Neural crest cell (in vitro differentiated cells): ENCODE results near the gene TYRO3. TPM values are rescaled to one million over a fixed set of nuclear protein-coding genes. Genes with fewer than 3 reads are reported as not detected.

Experiments
- DNase-seq: peaks from one replicate; pipeline ENCODE4 v3.0.0; 2021; ENCODE audit warnings: low read depth, mixed read lengths, low spot score
- H3K27ac Mint-ChIP-seq: one replicate; pipeline ENCODE4 v1.8.0; 2021; ENCODE audit warnings: mild to moderate bottlenecking, mixed read lengths; ENCODE audit not compliant: unreplicated experiment
- H3K27me3 Mint-ChIP-seq: 2 replicates; pipeline ENCODE4 v1.8.0; 2021; ENCODE audit warnings: low read depth, mild to moderate bottlenecking, mixed read lengths
- H3K36me3 Mint-ChIP-seq: 2 replicates; pipeline ENCODE4 v1.8.0; 2021; ENCODE audit warnings: low read depth, mild to moderate bottlenecking, mixed read lengths
- H3K4me1 Mint-ChIP-seq: 2 replicates; pipeline ENCODE4 v1.8.0; 2021; ENCODE audit warnings: mixed read lengths
- H3K4me3 Mint-ChIP-seq: one replicate; pipeline ENCODE4 v1.8.0; 2021; ENCODE audit warnings: mild to moderate bottlenecking, mixed read lengths
- H3K9me3 Mint-ChIP-seq: 2 replicates; pipeline ENCODE4 v1.8.0; 2021; ENCODE audit warnings: mixed read lengths
- CTCF ChIP-seq: fragments of 200-600 bp; sonication (generic); conservative IDR thresholded peaks from 2 replicates; pipeline ENCODE4 v1.5.0; 2021; ENCODE audit warnings: antibody characterized with exemption, mild to moderate bottlenecking
- total RNA-seq: library from RNA; stranded (reverse); gene quantifications from 2 replicates; pipeline ENCODE4 v1.2.1, GENCODE V29; 2021

TYRO3 gene
- total RNA-seq, 1 donor from 2014 or later = 71.7 TPM

GRCh38 chr15:41554915-41555314, 4.1 kb upstream of the TYRO3 start:
- no peak for TF ChIP-seq CTCF
- Mint-ChIP-seq H3K36me3 (no peaks in the 10 kb centered on the region), H3K27ac (no peak overlapping the region), H3K27me3 (peaks cover 8% of the 10 kb centered on the region), H3K4me3 (peak overlapping the region; percentile 7), H3K4me1 (peaks cover 15% of the 10 kb centered on the region), H3K9me3 (no peaks in the 10 kb centered on the region)
- no peak for DNase-seq

GRCh38 chr15:41556677-41557076, 2.3 kb upstream of the TYRO3 start:
- Mint-ChIP-seq H3K36me3 (no peaks in the 10 kb centered on the region), H3K9me3 (no peaks in the 10 kb centered on the region), H3K27ac (peak overlapping the region; percentile 88), H3K27me3 (peaks cover 13% of the 10 kb centered on the region), H3K4me1 (peaks cover 30% of the 10 kb centered on the region), H3K4me3 (no peak overlapping the region)
- TF ChIP-seq CTCF = no peak
- no peak for DNase-seq

- Mint-ChIP-seq H3K4me1 (peaks cover 42% of the 10 kb centered on the region), H3K9me3 (no peaks in the 10 kb centered on the region), H3K27ac (peak overlapping the region; percentile 79), H3K27me3 (peaks cover 13% of the 10 kb centered on the region), H3K36me3 (no peaks in the 10 kb centered on the region), H3K4me3 (peak overlapping the region; percentile 92)
- DNase-seq = peak; percentile 64
- TF ChIP-seq CTCF = peak; percentile 94
Measured at GRCh38 chr15:41557673-41558399, 1.2 kb upstream of the TYRO3 start.

- peaks cover 57% of the 10 kb centered on the region for H3K4me1 Mint-ChIP-seq
- H3K27me3 Mint-ChIP-seq = peaks cover 13% of the 10 kb centered on the region
- TF ChIP-seq CTCF = no peak
- no peaks in the 10 kb centered on the region for H3K36me3 Mint-ChIP-seq
- no peaks in the 10 kb centered on the region for H3K9me3 Mint-ChIP-seq
- DNase-seq = no peak
- H3K27ac Mint-ChIP-seq = no peak overlapping the region
- peak overlapping the region; percentile 90 for H3K4me3 Mint-ChIP-seq
Measured at GRCh38 chr15:41559239-41559782, 299 bp downstream of the TYRO3 start.

GRCh38 chr15:41560572-41560874, 1.5 kb downstream of the TYRO3 start:
- H3K27me3 Mint-ChIP-seq = peaks cover 13% of the 10 kb centered on the region
- DNase-seq = no peak
- H3K36me3 Mint-ChIP-seq = no peaks in the 10 kb centered on the region
- H3K4me3 Mint-ChIP-seq = peak overlapping the region; percentile 90
- no peaks in the 10 kb centered on the region for H3K9me3 Mint-ChIP-seq
- TF ChIP-seq CTCF = no peak
- peaks cover 67% of the 10 kb centered on the region for H3K4me1 Mint-ChIP-seq
- no peak overlapping the region for H3K27ac Mint-ChIP-seq
